Epithelial cell of proximal tubule (primary cell): ENCODE data around the gene WDR77. TPM values are rescaled to one million over a fixed set of nuclear protein-coding genes. Genes with fewer than 3 reads are reported as not detected.

Experiments used
- DNase-seq: peaks from one replicate; pipeline ENCODE4 v3.0.0-alpha.2; 2011; ENCODE audit warnings: low read depth
- H3K4me3 ChIP-seq: 2 replicates; pipeline ENCODE4 v1.5.1; 2011; ENCODE audit warnings: low read depth, mild to moderate bottlenecking, low read length
- total RNA-seq: library from RNA; depleted of rRNA; stranded (reverse); fragments of >200 nt; gene quantifications from 2 replicates; pipeline ENCODE4 v1.2.3, GENCODE V29; 2015
- TF ChIP-seq, protein P1 (sequence below): conservative IDR thresholded peaks from 2 replicates; pipeline ENCODE4 v1.5.1; 2012; ENCODE audit warnings: low read depth, mild to moderate bottlenecking, low read length

Gene WDR77
- total RNA-seq, 1 donor from 2014 or later, result 79.4 TPM

DNA sequence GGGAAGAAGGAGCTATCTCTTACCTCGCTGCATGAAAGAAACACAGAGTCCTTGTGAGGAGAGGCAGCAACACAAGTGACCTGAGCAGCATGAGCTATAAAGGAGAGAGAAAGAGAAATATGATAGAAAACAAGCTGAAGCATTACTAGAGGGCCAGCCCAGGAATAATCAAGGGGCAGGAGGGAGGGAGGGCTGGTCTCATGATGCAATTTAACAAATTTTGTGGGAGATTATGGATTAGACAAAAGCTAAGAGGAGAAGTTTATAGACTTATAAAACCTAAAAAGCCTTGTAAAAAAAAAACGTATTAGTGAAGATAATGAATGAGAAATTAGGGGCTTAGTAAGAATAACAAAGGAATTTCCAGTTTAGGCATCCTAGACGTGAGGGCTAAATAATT is 5.0 kb downstream of the WDR77 start:
- H3K4me3 ChIP-seq, result no peak overlapping the region
- no peak for DNase-seq
- TF ChIP-seq, protein P1, sequence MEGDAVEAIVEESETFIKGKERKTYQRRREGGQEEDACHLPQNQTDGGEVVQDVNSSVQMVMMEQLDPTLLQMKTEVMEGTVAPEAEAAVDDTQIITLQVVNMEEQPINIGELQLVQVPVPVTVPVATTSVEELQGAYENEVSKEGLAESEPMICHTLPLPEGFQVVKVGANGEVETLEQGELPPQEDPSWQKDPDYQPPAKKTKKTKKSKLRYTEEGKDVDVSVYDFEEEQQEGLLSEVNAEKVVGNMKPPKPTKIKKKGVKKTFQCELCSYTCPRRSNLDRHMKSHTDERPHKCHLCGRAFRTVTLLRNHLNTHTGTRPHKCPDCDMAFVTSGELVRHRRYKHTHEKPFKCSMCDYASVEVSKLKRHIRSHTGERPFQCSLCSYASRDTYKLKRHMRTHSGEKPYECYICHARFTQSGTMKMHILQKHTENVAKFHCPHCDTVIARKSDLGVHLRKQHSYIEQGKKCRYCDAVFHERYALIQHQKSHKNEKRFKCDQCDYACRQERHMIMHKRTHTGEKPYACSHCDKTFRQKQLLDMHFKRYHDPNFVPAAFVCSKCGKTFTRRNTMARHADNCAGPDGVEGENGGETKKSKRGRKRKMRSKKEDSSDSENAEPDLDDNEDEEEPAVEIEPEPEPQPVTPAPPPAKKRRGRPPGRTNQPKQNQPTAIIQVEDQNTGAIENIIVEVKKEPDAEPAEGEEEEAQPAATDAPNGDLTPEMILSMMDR, result no peak

DNA sequence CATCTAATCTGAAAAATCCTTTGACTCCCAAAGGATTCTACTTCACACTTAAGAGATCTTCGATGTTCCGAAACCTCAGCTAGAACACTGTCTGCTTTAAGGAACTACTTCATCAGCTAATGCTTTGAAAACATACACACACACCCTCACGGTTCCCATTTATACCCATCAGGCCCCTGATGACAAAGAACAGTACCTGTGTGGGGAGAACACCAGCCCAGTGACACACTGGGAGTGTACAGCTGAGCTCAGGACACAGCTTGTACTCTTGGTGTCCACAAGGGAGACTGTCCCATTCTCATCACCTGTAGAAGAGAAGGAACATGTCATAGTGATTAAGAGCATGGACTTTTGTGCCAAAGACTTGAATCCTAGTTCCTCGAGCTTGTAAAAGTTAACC is 6.6 kb downstream of the WDR77 start:
- TF ChIP-seq, protein P1, result no peak

GRCh38 chr1:111441573-111442192 is 7.4 kb downstream of the WDR77 start:
- no peak for DNase-seq
- no peak overlapping the region for H3K4me3 ChIP-seq

More for the DNA sequence above, 6.6 kb downstream of the WDR77 start:
- no peak overlapping the region for H3K4me3 ChIP-seq
- no peak for DNase-seq

GRCh38 chr1:111439461-111440351 is 9.3 kb downstream of the WDR77 start:
- TF ChIP-seq, protein P1, result no peak
- no peak for DNase-seq
- H3K4me3 ChIP-seq, result no peak overlapping the region

More at GRCh38 chr1:111441573-111442192, 7.4 kb downstream of the WDR77 start:
- TF ChIP-seq, protein P1, result peak; percentile 68

DNA sequence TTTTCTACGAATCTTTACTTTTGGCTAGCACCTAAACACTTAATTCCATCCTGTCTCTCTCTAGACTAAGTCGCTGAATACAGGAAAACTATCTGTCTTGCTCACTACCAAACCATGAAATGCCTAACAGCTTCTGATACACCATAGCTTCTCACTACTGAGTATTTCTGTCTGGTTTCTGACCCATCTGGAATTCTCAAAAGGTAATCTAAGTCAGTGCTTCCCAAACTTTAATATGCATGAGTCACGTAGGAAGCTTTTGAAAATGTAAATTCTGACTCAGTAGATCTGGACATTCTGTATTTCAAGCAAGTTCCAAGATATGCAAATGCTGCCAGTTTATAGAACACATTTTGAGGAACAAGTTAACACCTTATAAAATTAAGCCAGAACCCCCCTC is 12.3 kb downstream of the WDR77 start:
- TF ChIP-seq, protein P1, result no peak
- no peak overlapping the region for H3K4me3 ChIP-seq
- no peak for DNase-seq

DNA sequence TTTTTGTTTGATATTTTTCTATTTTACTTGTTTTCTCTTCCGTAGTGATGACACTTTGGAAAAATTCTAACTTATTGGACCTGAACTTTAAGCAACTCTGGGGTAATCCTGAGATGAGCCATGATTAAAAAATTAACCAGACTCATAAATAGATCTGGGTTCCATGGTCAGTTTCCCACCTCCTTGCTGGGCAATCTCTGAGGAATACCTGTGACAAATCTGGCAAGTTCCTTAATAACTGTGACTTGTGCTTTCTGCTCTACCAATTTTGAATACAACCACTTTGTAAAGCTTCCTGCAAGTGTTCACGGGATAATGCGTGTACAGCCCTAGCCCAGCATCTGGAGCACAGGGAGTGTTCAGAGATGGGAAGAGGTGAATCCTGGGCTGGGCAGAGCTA is 24.8 kb downstream of the WDR77 start:
- TF ChIP-seq, protein P1, result no peak
- DNase-seq, result peak; percentile 79
- H3K4me3 ChIP-seq, result no peak overlapping the region
